NCI-H2171 treated with DMSO at 0.1 percent for 48 hours (cell line): Measurements from ENCODE around the gene HLA-DPA1.

Source experiments
- DNase-seq: peaks from one replicate; lab custom pipeline; 2025; lab: John Stamatoyannopoulos, UW

Gene HLA-DPA1

GRCh38 chr6:33017694-33018353, 55.6 kb downstream of the HLA-DPA1 start:
- no peak for DNase-seq

- DNase-seq = no peak
These were observed 56.4 kb downstream of the HLA-DPA1 start for GRCh38 chr6:33017018-33017417.

- no peak for DNase-seq
These were observed 57.7 kb downstream of the HLA-DPA1 start for GRCh38 chr6:33015798-33016197.

- DNase-seq = peak; percentile 78
These were observed 58.4 kb downstream of the HLA-DPA1 start for GRCh38 chr6:33014841-33015634.
